ENCODE results near the gene RNF125.
"Not testable (repeated sequence)": the region's sequence is repeated elsewhere in the genome, so short reads cannot be mapped to it uniquely, and the experiment has no call there.

The RNF125 gene

DNA sequence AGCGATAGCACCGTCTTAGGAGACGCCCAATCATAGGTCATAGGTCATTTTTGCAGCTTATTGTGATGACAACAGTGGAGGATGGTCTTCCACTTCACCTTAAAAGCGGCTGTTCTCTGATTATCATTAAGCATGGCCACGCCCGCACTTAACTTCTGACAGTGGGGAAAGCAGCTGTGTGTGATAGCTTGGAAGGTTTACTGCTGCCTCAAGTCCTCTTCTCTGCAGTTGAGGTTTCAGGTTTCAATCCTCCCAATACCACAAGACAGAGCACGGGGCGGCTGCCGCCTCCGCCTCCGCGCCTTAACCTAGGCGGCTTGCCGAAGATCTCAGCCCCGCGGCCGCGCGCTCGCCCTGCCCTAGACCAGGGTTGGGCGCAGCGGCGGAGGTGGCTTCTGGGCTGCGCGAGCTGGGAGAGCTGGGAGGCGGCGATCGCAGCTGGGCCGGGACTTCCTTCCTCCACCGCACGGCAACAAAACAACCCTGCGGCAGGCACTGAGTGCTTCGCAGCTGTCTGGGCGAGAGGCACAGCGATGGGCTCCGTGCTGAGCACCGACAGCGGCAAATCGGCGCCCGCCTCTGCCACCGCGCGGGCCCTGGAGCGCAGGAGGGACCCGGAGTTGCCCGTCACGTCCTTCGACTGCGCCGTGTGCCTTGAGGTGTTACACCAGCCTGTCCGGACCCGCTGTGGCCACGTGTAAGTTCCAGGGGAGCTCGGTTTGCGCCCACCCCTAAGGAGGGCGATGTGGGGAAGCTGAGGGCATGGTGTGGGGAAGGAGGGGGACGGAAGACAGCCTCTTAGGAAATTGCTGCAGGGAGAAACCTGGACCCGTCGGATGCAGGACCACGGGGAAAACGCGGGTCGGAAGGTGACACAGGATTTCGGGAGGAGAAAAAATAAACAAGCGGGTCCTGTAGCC lies at the start of gene RNF125:
TSS of gene RNF125 (plus strand) at position 495 of the 920 bp plus-strand sequence. CDS start at position 534, 39 bp downstream.
- DNase-seq: peak; percentile 78 to 96 (median 87)

DNA sequence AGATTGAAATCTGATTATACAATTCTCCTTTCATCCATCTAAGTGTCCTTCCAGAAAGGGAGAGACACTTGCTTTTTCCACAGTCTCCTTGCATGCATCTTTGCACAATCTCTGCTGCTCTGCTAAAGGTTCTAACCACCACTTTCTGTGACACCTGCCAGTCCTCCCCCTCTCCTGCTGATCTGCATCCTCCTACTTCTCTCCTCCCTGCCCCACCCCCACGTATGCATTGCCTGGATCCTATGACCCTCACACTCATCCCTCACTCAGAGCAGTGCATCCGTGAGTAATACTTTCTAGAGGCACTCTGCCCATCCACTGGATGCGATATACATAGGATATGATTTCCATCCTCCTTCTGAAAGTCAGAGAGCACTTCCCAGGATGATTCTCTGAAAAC lies 48.0 kb upstream of the RNF125 start:
- no peak for DNase-seq

DNA sequence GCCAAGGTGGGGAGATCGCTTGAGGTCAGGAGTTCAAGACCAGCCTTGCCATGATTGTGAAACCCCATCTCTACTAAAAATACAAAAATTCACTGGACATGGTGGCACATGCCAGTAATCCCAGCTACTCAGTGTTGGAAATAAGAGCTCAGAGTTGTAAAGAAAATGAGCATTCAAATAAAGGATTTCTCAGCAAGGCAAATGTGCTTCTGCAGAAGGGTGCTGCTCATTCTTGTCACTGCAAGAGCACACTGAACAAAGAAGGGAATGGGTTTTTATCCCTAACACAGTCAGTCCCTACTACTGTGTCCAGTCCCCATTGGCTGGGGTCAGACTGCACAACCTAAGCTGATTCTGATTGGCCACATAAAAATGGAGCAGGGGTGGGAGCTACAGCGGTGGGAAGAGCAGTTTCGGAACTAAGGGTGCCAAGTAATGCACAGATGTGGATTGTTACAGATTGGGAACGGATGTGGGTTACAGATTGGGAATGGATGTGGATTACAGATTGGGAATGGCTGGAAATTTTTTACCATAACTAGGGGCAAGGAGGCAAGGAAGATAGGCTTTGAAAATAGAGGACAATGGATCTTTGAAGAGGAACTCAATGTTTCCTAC lies 44.6 kb upstream of the RNF125 start:
- DNase-seq: no peak

DNA sequence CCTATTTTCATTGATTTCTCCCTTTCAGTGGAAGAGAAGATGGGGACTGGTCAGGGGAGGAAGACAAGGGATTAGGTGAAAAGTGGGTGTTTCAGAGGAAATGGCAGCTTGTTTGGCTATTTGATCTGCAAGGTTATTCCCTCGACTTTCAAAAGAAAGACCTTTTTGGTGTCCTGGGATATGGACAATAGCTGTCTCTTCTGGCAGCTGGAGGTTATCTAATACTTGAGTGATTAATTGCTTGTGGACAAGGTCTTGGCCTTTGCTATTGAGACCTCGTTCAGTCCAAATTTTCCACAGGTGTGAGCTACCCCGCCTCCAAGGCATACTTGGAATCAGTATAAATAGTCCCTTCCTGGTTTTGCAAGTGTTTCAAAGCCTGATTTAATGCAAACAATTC lies 42.4 kb upstream of the RNF125 start:
- DNase-seq: no peak

DNA sequence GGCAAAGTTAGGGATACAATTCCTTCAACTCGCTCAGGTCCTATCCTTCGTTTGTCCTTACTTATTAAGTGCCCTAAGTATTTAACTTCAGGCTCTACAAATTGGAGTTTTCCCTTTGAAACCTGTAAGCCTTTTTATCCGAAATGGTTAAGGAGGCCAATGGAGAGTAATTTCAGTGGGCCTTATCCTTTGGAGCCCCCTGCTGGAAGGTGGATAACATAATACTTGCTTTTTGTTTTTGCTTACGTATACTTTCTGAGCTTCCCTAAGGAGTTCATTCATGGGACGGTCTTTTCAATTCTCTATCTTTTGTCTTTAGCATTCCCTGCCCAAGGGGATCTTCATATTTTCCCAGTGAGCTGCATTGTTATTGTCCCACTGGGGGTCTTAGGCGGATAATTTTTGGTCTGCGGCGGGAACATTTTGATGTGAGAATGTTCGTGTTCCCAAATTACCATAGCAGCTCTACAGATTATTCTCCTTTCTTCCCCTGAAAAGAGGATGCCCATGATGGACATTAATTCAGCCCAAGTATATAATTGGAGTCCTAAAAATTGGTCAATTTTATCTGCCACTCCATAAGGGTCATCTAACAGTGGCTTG lies 41.3 kb upstream of the RNF125 start:
- DNase-seq: peak in 4 of 6 experiments; percentile 5 to 35 (median 17)

DNA sequence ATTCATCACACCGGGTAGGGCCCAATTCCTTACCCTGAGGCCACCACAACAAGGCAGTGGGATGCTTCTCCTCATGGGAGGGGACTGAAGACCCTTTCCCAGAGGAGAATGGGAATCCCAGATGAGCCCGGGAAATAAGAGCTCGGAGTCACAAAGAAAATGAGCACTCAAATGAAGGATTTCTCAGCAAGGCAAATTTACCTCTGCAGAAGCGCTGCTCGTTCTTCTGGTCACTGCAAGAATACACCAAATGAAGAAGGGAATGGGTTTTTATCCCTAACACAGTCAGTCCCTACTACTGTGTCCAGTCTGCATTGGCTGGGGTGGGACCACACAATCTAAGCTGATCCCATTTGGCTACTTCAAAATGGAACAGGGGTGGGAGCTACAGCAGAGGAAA lies 40.0 kb upstream of the RNF125 start:
- DNase-seq: no peak

DNA sequence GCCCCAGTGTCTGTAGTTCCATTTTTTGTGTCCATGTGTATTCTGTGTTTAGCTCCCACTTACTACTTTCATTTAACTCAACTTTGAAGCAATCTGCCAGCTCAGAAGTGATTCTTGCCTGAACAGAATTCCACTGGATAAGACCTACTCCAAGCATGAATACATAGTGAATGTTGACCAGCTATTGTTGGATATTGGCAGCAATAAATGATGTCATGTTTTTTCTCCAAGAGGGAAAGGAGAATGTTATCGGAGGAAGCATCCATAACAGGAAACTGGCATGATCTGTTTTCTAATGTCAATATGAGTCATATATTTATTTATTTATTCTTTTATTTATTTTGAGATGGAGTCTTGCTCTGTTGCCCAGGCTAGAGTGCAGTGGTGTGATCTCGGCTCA lies 38.9 kb upstream of the RNF125 start:
- no peak for DNase-seq

DNA sequence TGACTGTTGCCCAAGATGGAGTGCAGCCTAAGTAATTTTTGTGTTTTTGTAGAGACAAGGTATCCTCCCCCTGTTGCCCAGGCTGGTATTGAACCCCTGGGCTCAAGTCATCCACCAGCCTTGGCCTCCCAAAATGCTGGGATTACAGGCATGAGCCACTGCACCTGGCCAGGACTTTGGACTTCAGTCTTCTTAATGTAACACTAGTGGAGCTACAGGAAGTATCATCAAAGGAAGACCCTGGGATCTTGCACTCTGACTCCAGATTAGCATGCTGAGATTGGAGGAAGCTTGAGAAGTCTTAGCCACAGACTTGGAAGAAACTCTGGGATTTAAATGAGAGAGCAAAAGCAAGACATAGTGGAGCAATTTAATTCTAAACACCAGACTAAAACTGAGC lies 37.8 kb upstream of the RNF125 start:
- DNase-seq: no peak

DNA sequence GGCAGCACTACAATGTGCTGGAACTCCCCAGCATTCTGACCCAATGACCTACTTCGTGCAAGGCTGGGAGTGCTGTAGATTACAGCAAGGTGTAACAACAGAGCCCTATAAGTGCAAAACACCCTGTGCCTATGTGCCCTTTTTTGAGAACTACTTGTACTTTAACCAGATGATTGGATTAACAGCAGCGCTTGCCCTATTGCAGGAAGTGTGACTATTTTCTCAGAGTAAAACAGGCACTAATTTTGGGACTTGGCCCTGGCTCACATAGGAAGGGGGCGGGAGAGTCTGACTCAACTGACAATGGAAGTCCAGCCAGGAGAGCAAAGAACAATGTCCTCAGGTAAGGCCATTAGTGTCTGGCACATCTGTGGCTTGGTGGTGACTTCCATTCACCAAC lies 35.6 kb upstream of the RNF125 start:
- DNase-seq: no peak

DNA sequence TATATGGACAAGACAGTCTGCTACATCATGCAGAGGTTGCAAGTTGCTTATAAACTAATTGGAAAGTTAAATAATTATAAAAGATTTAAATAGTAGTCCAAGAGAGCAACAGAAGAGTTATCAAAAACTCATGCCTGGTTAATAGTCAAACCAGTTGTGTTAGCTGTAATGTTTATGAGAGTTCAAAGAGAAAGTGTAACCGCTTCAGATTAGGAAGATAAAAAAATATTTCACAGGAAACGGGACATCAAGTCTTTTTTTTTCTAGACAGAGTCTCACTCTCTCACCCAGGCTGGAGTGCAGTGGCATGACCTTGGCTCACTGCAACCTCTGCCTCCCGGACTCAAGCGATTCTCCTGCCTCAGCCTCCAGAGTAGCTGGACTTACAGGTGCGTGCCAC lies 34.6 kb upstream of the RNF125 start:
- no peak for DNase-seq

DNA sequence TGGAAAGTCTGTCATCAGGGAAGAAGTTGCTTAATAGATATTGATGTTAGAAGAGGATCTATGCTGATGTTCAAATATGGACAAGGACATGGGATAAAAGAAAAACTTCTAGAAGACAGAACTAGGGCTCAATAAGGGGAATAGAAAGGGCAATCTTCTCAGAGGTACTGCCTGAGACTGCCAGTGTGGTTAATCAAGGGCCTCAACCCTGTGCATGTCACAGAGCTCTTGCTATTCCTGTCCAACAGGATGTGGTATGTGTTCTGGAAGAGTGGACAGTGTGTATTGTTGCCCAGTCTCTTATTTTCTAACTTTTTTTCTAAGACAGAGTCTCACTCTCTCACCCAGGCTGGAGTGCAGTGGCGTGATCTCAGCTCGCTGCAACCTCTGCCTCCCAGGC lies 27.8 kb upstream of the RNF125 start:
- DNase-seq: no peak

DNA sequence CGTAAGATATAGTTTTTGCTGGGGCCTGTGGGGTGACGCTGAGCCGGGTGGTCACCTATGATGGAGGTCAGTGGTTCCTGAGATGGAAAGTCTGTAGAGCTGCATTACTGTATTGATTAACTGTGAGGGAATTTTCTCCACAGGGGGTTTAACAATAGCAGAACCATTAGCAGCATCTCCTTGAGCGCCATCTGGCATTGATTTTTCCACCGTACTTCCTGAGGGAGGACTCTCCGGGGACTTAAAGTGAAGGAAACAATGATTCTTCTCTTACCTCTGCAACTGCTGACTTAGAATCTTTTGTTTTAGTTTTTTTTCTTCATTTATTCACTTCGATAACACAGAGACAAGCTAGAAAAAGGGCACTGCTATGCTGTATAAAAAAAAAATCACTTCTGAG lies 22.6 kb upstream of the RNF125 start:
- no peak for DNase-seq

DNA sequence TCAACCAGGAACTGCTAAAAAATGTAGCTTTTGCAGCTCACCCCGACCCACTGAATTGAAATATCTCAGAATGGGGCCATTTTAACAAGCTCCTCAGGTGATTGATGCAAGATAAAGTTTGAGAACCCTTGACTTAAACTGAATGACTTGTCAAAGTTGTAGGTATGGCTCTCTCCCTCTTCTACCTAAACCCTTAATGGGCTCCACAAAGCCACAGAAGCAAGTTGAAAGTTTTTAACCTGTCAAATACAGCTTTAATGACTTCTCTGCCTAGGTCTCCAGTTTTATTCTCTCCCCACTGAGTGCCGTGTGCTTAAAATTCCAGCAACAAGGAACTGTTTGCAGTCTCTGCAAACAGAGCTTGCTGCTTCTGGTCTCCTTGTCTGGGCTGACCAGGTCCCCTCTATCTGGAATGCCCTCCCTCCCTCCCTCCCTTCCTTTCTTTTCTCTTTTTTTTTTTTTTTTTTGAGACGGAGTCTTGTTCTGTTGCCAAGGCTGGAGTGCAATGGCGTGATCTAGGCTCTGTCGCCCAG lies 19.7 kb upstream of the RNF125 start:
- no peak for DNase-seq

DNA sequence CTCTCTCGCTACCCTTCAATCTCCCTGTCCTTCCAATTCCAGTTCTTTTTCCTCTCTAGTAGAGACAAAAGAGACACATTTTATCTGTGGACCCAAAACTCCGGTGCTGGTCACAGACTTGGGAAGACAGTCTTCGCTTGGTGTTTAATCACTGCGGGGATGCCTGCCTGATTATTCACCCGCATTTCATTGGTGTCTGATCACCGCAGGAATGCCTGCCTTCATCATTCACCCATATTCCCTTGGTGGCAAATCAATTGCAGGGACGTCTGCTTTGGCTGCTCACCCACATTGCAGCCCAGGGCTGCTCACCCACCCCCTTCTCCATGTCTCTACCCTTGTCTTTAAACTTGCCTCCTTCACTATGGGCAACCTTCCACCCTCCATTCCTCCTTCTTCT lies 17.5 kb upstream of the RNF125 start:
- not testable (repeated sequence) for DNase-seq

DNA sequence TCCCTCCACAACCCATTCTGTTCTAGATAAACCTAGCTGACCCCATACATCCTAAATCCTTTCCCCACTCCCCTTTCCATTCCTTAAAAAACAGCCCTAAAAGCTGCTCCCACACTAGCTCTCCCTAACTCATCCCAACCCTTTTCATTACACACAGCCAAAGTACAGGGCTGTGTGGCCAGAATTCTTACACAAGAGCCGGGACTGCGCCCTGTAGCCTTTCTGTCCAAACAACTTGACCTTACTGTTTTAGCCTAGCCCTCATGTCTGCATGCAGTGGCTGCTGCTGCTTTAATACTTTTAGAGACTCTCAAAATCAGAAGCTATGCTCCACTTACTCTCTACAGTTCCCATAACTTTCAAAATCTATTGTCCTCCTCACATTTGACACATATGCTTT lies 14.8 kb upstream of the RNF125 start:
- not testable (repeated sequence) for DNase-seq

DNA sequence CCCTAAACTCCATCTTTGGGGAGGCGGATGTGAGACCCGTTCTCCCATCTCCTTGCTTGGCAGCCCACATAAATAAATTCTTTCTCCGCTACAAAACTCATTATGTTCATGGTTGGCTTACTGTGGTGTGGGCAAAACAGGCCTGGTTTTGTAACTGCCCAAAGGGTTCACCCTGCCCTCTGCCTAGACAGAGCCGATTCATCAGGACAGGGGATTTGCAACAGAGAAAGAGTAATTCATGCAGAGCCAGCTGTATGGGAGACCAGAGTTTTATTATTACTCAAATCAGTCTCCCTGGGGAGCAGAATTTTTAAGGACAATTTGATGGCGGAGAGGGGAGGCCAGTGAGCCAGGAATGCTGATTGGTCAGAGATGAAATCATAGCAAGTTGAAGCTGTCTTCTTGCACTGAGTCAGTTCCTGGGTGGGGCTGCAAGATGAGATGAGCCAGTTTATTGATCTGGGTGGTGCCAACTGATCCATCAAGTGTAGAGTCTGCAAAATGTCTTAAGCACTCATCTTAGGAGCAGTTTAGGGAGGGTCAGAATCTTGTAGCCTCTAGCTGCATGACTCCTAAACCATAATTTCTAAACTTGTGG lies 8.4 kb upstream of the RNF125 start:
- no peak for DNase-seq

DNA sequence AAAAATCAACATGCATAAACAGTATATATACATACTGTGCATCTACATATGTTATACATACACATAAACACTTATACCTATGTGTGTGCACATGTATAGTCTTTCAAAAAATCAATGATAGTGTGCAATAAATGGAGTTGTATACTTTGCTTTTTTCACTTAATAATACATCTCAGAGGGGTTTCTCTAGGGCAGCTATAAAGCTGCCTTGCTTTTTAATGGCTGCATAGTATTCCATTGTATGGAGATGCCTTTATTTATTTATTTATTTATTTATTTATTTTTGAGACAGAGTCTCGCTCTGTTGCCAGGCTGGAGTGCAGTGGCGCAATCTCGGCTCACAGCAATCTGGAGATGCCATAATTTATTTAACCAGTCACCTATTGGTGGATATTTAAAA lies 7.4 kb upstream of the RNF125 start:
- DNase-seq: no peak

DNA sequence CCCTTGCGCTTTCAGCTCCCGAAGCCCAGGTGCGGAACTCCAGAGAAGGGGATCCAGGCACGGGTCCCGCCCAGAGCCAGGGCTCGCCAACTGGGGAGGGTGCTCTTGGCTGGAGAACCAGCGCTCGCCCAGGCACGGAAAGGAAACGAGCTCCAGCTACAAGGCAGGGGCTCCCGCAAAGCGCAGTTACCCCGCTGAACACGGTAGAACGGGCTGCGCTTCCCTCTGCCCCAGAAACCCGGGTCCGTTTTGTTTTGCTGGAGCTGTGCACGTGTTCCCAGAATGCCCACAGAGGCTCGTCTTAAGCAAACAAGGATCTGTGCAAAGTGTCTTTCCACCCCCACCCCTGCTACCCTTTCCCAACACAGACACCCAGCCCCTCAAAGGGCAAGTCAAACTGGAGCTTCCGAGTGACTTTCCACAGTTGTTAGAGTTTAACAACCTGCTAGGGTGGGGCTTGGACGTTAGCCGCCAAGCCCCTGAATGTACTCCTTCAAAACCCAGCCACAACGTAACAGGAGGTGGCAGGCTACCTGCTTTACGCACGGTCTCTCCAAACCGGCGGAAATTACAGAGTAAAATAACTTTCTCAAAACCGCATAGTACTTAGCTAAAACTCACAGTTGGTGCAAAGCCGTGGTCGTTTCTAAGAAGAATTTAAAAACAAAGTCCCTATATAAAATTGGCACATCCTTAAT lies 775 bp downstream of the RNF125 start:
- DNase-seq: peak; percentile 47 to 86 (median 70)

DNA sequence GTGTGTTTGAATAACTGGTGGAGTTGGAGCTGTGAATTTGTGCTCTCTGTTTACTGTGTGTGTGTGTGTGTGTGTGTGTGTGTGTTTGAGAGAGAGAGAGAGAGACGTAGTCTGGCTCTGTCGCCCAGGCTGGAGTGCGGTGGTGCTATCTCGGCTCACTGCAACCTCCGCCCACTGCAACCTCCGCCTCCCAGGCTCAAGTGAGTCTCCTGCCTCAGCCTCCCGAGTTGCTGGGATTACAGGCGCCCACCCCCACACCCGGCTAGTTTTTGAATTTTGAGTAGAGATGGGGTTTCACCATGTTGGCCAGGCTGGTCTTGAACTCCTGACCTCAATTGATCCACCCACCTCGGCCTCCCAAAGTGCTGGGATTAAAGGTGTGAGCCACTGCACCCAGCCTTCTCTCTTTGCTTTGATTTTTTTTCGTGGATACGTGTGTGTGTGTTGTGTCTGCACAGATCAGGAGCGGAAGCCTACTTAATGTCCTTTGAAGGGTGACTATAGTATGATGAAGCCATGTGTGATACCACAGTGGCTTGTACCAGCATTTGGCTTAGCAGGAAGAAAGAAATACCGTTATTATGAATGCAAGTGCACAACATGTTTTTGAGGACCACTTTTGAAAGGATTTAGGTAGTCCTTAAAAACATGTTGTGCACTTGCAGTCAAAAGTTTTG lies 1.5 kb downstream of the RNF125 start:
- peak; percentile 19 to 73 (median 43) for DNase-seq

DNA sequence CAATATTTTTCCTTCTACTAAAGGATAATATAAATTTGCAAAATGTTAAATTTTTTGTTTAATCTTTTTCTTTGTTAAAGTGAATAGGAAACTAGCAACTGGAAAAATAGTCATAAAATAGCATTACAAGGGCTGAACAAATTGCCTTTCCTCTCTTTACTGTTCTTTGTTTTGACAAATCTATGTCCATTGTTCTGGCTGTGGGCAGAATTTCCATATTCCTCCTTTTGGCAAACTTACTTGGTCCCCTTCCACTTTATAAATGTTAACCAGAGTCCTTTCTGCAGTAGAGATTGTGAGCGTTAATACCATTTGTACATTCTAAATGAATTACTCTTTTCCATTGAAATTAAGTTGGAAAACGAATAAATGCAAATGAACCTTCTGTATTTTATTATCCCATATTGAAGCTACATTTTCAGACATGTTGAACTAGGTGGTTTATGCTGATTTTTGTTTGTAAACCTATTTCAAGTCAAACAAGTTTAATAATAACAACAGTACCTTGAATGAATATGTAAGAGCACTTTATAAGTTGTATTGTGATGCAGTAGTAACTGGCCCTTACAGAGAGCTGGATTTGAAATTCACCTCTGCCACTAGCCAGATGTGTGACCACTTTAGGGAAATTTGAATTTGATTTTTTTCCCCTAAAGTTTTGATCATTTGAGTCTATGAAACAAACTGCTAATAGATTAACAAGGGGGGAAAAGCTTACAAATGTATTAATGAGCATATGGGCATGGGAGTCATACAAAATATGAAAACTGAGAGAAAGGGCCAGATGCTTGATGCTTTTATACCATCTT lies 3.3 kb downstream of the RNF125 start:
- DNase-seq: no peak

DNA sequence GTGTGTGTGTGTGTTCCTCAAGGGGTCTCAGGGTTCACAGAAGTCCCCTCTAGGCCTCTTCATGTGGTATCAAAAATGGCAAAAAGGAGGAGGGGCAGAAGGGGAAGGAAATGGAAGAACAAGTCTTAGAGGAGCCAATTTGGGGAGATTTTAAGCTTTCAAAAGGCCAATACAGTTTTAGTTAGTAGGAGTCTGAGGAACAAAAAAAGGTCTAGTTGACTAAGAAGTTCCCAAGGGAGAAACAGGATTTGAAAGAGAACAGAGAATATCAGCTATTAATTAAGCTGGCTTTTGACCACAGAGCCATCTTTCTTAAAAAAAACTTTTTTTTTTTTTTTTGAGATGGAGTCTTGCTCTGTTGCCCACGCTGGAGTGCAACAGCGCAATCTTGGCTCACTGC lies 7.1 kb downstream of the RNF125 start:
- DNase-seq: no peak
